Stimulated activated CD8-positive, alpha-beta memory T cell treated with anti-CD3 and anti-CD28 coated beads, Interleukin-2, amount 100 ng/mL, for 48 hours (primary cell): ENCODE data around the gene PANK4.

ENCODE experiments used
- DNase-seq, 2 donors: peaks; one replicate each; pipeline ENCODE4 v3.0.0-alpha.2; 2020; ENCODE audit warnings: low read depth in 2 of 2

The PANK4 gene

GRCh38 chr1:2497891-2498290, 28.5 kb downstream of the PANK4 start:
- DNase-seq, result no peak

GRCh38 chr1:2496746-2497145, 29.6 kb downstream of the PANK4 start:
- DNase-seq, result no peak

GRCh38 chr1:2496087-2496622, 30.2 kb downstream of the PANK4 start:
- no peak for DNase-seq

GRCh38 chr1:2495546-2495945, 30.9 kb downstream of the PANK4 start:
- DNase-seq, result no peak

- DNase-seq, result no peak
Observed at GRCh38 chr1:2495026-2495425, 31.4 kb downstream of the PANK4 start.

- DNase-seq, result no peak
Observed at GRCh38 chr1:2494323-2494693, 32.1 kb downstream of the PANK4 start.

- DNase-seq, result no peak
Observed at GRCh38 chr1:2493691-2494322, 32.6 kb downstream of the PANK4 start.

- no peak for DNase-seq
Observed at GRCh38 chr1:2493218-2493617, 33.2 kb downstream of the PANK4 start.

GRCh38 chr1:2492091-2492490, 34.3 kb downstream of the PANK4 start:
- no peak for DNase-seq

GRCh38 chr1:2489615-2490014, 36.8 kb downstream of the PANK4 start:
- DNase-seq, result no peak

GRCh38 chr1:2488688-2489087, 37.7 kb downstream of the PANK4 start:
- no peak for DNase-seq

- no peak for DNase-seq
Observed at GRCh38 chr1:2486558-2486957, 39.8 kb downstream of the PANK4 start.

- no peak for DNase-seq
Observed at GRCh38 chr1:2486041-2486440, 40.4 kb downstream of the PANK4 start.

GRCh38 chr1:2483970-2484369, 42.4 kb downstream of the PANK4 start:
- DNase-seq, result no peak

GRCh38 chr1:2483026-2483425, 43.4 kb downstream of the PANK4 start:
- no peak for DNase-seq

GRCh38 chr1:2482588-2482987, 43.8 kb downstream of the PANK4 start:
- no peak for DNase-seq

GRCh38 chr1:2481885-2482284, 44.5 kb downstream of the PANK4 start:
- DNase-seq, result no peak

- no peak for DNase-seq
Observed at GRCh38 chr1:2480986-2481364, 45.4 kb downstream of the PANK4 start.

GRCh38 chr1:2480236-2480985, 46.0 kb downstream of the PANK4 start:
- no peak for DNase-seq

GRCh38 chr1:2479618-2480017, 46.8 kb downstream of the PANK4 start:
- no peak for DNase-seq

- no peak for DNase-seq
Observed at GRCh38 chr1:2479186-2479585, 47.2 kb downstream of the PANK4 start.

GRCh38 chr1:2477791-2478499, 48.5 kb downstream of the PANK4 start:
- no peak for DNase-seq

- no peak for DNase-seq
Observed at GRCh38 chr1:2477309-2477708, 49.1 kb downstream of the PANK4 start.
